HG03039 (cell line): ENCODE data around the gene P2RX6.
"Not testable (repeated sequence)": the region's sequence is repeated elsewhere in the genome, so short reads cannot be mapped to it uniquely, and the experiment has no call there.

Experiments used
- ATAC-seq: cut with Tn5 transposase; IDR thresholded peaks from one replicate; pipeline ENCODE4 v1.9.1; 2021; ENCODE audit warnings: mild to moderate bottlenecking, moderate library complexity; ENCODE audit not compliant: unreplicated experiment

The P2RX6 gene

GRCh38 chr22:21030621-21031544 is 15.9 kb downstream of the P2RX6 start:
- no peak for ATAC-seq

- ATAC-seq: no peak
Observed at GRCh38 chr22:21031545-21032036, 16.6 kb downstream of the P2RX6 start.

GRCh38 chr22:21032037-21032867 is 17.3 kb downstream of the P2RX6 start, which contains the start of gene SLC7A4:
TSS of gene SLC7A4 (minus strand) at chr22:21032561. CDS start at chr22:21031812, 749 bp downstream.
- ATAC-seq: no peak

- ATAC-seq: no peak
Observed at GRCh38 chr22:21032868-21033688, 18.1 kb downstream of the P2RX6 start.

DNA sequence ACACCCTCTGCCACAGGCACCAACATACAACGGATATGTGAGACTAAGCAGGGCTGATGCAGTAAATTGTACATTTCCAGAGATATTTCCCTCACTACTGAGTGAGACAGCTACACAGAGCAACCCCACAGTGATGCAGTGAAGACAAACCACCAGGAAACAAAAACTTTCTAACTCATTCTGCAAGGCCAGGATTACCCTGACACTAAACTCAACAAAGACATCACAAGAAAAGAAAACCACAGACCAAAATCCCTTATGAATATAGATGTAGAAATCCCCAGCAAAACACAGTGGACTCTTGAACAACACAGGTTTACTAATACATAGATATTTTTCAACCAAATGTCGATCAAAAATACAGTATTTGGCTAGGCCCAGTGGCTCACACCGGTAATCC is 18.9 kb downstream of the P2RX6 start:
- ATAC-seq: no peak

GRCh38 chr22:21034989-21035388 is 20.0 kb downstream of the P2RX6 start:
- ATAC-seq: no peak

DNA sequence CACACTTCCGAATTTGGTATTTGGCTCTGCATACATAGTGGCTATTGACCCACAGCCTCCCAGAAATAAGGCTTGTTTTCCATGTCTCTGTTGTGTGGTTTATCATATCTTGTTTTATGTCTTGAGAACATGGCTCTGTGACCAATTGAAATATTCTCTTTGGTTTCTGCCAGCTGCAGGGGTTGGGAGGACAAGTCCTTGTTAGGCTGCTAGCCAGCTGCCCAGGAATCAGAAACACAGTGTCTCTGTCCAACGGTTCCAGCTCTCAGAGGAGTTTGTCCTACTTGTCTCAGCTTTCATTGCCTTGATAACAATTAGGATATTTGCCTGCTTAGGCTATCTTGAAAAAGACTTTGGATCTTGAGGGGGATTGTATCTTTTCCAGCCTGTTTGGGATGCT is 23.4 kb downstream of the P2RX6 start:
- ATAC-seq: no peak

- ATAC-seq: not testable (repeated sequence)
Observed at GRCh38 chr22:21039158-21039557, 24.2 kb downstream of the P2RX6 start.

DNA sequence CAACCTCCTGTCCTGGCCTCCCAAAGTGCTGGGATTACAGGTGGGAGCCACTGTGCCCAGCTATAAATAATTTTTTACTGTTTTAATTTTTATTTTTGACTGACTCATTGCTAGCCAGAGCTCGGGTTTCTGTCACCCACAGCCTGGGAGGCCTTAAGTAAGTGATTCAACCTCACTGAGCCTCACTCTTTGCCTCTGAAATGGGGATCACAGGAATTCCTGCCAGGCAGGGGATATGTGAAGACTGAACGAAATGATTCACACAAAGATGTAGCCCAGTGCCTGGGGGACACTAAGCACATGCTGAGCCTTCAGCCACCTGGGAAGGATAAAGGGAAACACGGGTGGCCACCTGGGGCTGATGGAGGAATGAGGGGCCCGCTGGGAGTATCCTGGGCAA is 27.0 kb downstream of the P2RX6 start:
- ATAC-seq: no peak

- no peak for ATAC-seq
Observed at GRCh38 chr22:21042978-21043859, 28.3 kb downstream of the P2RX6 start.

GRCh38 chr22:21043860-21044535 is 29.0 kb downstream of the P2RX6 start:
- ATAC-seq: no peak

GRCh38 chr22:21044931-21045584 is 30.1 kb downstream of the P2RX6 start:
- no peak for ATAC-seq

- no peak for ATAC-seq
Observed at GRCh38 chr22:21045585-21046294, 30.8 kb downstream of the P2RX6 start, which contains the start of gene LRRC74B. TSS of gene LRRC74B (plus strand) at chr22:21045946. CDS start at chr22:21045987, 41 bp downstream.

DNA sequence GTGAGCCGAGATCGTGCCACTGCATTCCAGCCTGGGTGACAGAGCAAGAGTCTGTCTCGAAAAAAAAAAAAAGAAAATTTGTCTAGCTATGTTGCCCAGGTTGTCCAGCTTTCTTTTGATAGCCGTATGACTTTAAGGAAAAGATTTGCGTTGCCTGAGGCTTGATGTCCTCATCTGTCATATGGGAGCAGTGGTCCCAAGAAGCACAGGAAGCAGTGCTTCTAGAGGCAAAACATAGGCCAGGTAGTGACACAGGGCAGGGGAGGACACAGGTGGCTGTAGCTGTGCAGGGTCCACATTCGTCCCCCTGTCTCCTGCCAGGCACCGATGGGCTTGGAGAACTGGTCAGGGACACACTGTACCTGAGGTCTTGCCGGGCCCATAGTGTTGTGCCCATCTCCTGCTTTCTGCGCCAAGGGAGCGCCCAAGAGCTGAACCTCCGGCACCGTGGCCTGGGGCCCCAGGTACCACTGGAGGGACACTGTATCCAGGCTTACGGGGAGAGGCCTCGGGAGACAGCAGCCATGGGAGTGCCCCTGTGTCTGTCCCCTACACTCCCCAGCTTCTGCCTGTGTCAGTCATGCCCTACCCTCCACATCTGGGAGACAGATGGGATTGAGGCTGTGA is 32.2 kb downstream of the P2RX6 start:
- no peak for ATAC-seq

- no peak for ATAC-seq
Observed at GRCh38 chr22:21047730-21048129, 32.8 kb downstream of the P2RX6 start.

DNA sequence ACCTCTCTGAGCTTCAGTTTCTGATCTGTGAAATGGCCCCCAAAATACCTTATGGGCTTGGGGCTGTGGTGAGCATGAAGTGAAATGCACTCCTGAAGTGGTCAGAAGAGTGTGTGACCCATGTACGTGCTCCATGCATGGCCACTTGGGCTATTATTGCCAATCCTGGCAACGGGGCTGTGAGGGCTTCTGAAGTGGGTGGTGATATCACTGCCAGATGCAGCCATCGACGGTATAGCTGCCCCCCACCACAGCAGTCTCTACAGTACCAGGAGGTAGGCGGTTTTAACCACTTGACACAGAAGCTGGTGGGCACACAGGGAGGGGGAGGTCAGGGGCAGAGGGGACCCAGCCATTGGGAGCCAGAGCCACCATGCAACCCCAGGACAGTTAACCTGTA is 33.5 kb downstream of the P2RX6 start:
- not testable (repeated sequence) for ATAC-seq

DNA sequence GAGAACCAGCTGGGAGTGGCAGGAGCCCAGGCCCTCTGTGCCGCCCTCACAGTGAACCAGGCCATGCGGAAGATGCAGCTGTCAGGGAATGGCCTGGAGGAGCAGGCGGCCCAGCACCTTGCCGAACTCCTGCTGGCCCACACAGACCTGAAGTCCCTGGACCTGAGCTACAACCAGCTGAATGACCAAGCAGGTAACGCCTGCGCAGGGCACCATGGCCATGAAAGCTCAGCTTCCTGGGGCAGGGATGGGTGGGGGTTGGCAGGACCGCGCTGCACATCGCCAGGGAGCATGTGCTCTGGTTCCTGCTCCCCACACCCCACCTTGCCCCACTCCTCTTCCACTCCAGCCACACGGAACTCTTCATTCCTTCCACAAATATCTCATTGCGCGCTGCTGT is 34.0 kb downstream of the P2RX6 start:
- ATAC-seq: not testable (repeated sequence)
